Measurements from ENCODE around the gene ABCC9. TPM values are rescaled to one million over a fixed set of nuclear protein-coding genes. Genes with fewer than 3 reads are reported as not detected.

Gene ABCC9
- total and polyA plus RNA-seq, 2 donors (not counting 3 experiments of a cell fraction or from before 2014, with no cell fraction given): under 0.01 TPM; not detected in 1

DNA sequence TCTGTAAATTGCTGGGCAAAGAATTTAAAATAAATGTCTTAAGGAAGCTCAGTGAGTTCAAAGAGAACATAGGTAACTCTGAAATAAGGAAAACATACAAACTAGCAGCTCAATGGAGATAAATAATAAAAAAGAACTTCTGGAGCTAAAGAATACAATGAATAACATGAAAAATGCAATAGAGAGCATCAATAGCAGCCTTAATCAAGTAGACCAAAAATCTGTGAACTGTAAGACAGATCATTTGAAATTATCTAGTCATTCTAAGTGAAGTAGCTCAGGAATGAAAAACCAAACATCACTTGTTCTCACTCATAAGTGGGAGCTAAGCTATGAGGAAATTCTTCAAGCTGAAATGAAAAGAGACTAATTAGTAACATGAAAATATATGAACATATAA is 5.8 kb upstream of the ABCC9 start:
- TF ChIP-seq EZH2 (IDR thresholded peaks at IDR 0.05; ENCODE audit: borderline replicate concordance, low read depth, low read length, severe bottlenecking): no peak
- TF ChIP-seq, protein P1, sequence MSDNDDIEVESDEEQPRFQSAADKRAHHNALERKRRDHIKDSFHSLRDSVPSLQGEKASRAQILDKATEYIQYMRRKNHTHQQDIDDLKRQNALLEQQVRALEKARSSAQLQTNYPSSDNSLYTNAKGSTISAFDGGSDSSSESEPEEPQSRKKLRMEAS (IDR thresholded peaks at IDR 0.05; ENCODE audit: insufficient read depth, insufficient read length): no peak
- no peak for TF ChIP-seq JUN (IDR thresholded peaks at IDR 0.05; ENCODE audit: borderline replicate concordance, insufficient read depth, insufficient read length, low read depth)
- TF ChIP-seq GATA2 (IDR thresholded peaks at IDR 0.05; ENCODE audit: insufficient read depth, insufficient read length, low read depth, low read length): no peak
- TF ChIP-seq FOS (IDR thresholded peaks at IDR 0.05; ENCODE audit: borderline replicate concordance, insufficient read depth, low read length): no peak
- no peak for TF ChIP-seq POLR2AphosphoS5 (IDR thresholded peaks at IDR 0.05; ENCODE audit: insufficient read depth, low read depth, low read length)
- TF ChIP-seq POLR2A (IDR thresholded peaks at IDR 0.05; ENCODE audit: low read depth, low read length): no peak
- no peak for TF ChIP-seq MYC (IDR thresholded peaks at IDR 0.05; ENCODE audit: low read depth, low read length)
- no peak for TF ChIP-seq CTCF (IDR thresholded peaks at IDR 0.05; ENCODE audit: extremely low read depth in 1 of 2, insufficient read depth in 1 of 2, low read depth in 1 of 2, low read length in 2 of 2)
- no peak overlapping the region for H3K4me2 ChIP-seq (ENCODE audit: insufficient read depth, low read length)
- no peak overlapping the region for H3K27ac ChIP-seq (ENCODE audit: insufficient read depth, low read depth, low read length)
- no peaks in the 10 kb centered on the region for H4K20me1 ChIP-seq (replicated peaks; ENCODE audit: control insufficient read depth, extremely low read depth, insufficient read depth, low read length)
- intact Hi-C loops (cut with micrococcal nuclease) (no loop called here), dilution Hi-C loops (cut with MboI; ENCODE audit: extremely low pct_ligation_motif_present, low sequenced_read_pairs) (no loop called here)
- no peaks in the 10 kb centered on the region for H3K4me1 ChIP-seq (ENCODE audit: control insufficient read depth, extremely low read depth, insufficient read depth, low read length)
- no peaks in the 10 kb centered on the region for H3K9me1 ChIP-seq (replicated peaks; ENCODE audit: control insufficient read depth, extremely low read depth, insufficient read depth, low read length)
- H3K9ac ChIP-seq (replicated peaks; ENCODE audit: extremely low read depth, insufficient read depth, low read length): no peak overlapping the region
- H2AFZ ChIP-seq (ENCODE audit: low read depth, low read length): no peak overlapping the region
- H3K79me2 ChIP-seq (ENCODE audit: control insufficient read depth, insufficient read depth, low read length): no peaks in the 10 kb centered on the region
- POLR2A ChIA-PET: no interaction called here
- no peaks in the 10 kb centered on the region for H3K36me3 ChIP-seq (ENCODE audit: control insufficient read depth in 2 of 2, extremely low read depth in 1 of 2, insufficient read depth in 2 of 2, low read length in 2 of 2)
- H3K27me3 ChIP-seq (ENCODE audit: control insufficient read depth in 2 of 2, insufficient read depth in 2 of 2, low read length in 2 of 2): peaks cover 4 to 12% of the 10 kb centered on the region in 2 experiments
- BruUV-seq (replicated peaks): no TSS peak
- no peak overlapping the region for H3K4me3 ChIP-seq (replicated peaks in 1 of 3; ENCODE audit: insufficient read depth in 1 of 3, low read depth in 1 of 3, low read length in 3 of 3)
- no peaks in the 10 kb centered on the region for H3K9me3 ChIP-seq (replicated peaks; ENCODE audit: control insufficient read depth, insufficient read depth, low read length)
- CTCF ChIA-PET: no interaction called here
- FAIRE-seq (peak; percentile 53), DNase-seq (ENCODE audit: low read depth, low spot score) (no peak)
